A673 (cell line): Measurements from ENCODE around the gene GABRB1. TPM values are rescaled to one million over a fixed set of nuclear protein-coding genes. Genes with fewer than 3 reads are reported as not detected.

Experiments
- BruUV-seq: library from RNA; stranded (reverse); fragments of 400-500 nt; replicated peaks from 2 replicates; lab custom pipeline; 2021; lab: Mats Ljungman, UMichigan
- CTCF ChIA-PET: fragments of 300-600 bp; sonication (Branson Sonifier 250); formaldehyde crosslinking; loops from one replicate; lab custom pipeline; 2022; ENCODE audit warnings: antibody characterized with exemption; lab: Charles Lee
- POLR2A ChIA-PET: fragments of 300-600 bp; sonication (Branson Sonifier 250); formaldehyde crosslinking; loops from one replicate; lab custom pipeline; 2022; ENCODE audit warnings: antibody characterized with exemption; ENCODE audit not compliant: low non-redundant PET; lab: Charles Lee
- DNase-seq: peaks from one replicate; pipeline ENCODE4 v3.0.0-alpha.2; 2015; ENCODE audit warnings: low spot score
- H3K27ac ChIP-seq: fragments of 200-600 bp; sonication (generic); 2 replicates; pipeline ENCODE4 v1.5.1; 2016; ENCODE audit warnings: mixed run types, low read depth, mild to moderate bottlenecking, mixed read lengths, antibody characterized with exemption, low read length; ENCODE audit not compliant: poor library complexity, severe bottlenecking
- H3K27me3 ChIP-seq: fragments of 200-600 bp; sonication (generic); replicated peaks from 2 replicates; pipeline ENCODE4 v1.6.1; 2017; ENCODE audit warnings: mixed run types, low read depth, mild to moderate bottlenecking, mixed read lengths, antibody characterized with exemption, low read length; ENCODE audit not compliant: insufficient read depth, poor library complexity
- H3K36me3 ChIP-seq: fragments of 200-600 bp; sonication (generic); 2 replicates; pipeline ENCODE4 v1.6.1; 2016; ENCODE audit warnings: mixed run types, mild to moderate bottlenecking, mixed read lengths, antibody characterized with exemption, low read length; ENCODE audit not compliant: insufficient read depth, poor library complexity, severe bottlenecking
- H3K4me1 ChIP-seq: fragments of 200-600 bp; sonication (generic); 2 replicates; pipeline ENCODE4 v1.6.1; 2017; ENCODE audit warnings: mixed run types, mild to moderate bottlenecking, mixed read lengths, antibody characterized with exemption, low read length; ENCODE audit not compliant: insufficient read depth, poor library complexity, severe bottlenecking
- H3K4me3 ChIP-seq: fragments of 200-600 bp; sonication (generic); 2 replicates; pipeline ENCODE4 v1.5.1; 2016; ENCODE audit warnings: low read depth, mixed run types, mild to moderate bottlenecking, mixed read lengths, low read length; ENCODE audit not compliant: poor library complexity, severe bottlenecking
- H3K9me3 ChIP-seq: fragments of 200-600 bp; sonication (generic); 2 replicates; pipeline ENCODE4 v1.6.1; 2016; ENCODE audit warnings: mixed run types, low read depth, mild to moderate bottlenecking, mixed read lengths, antibody characterized with exemption, low read length; ENCODE audit not compliant: poor library complexity, severe bottlenecking
- EZH2 ChIP-seq: fragments of 200-600 bp; sonication (generic); IDR thresholded peaks from 2 replicates; pipeline ENCODE4 v1.6.1; 2017; ENCODE audit warnings: borderline replicate concordance, low read depth, mild to moderate bottlenecking, mixed read lengths, antibody characterized with exemption, low read length; ENCODE audit not compliant: poor library complexity, severe bottlenecking
- intact Hi-C: fragments of 100-400 bp; cut with micrococcal nuclease; formaldehyde crosslinking; loops from one replicate; pipeline ENCODE4 v1.10.0; 2022; ENCODE audit not compliant: unreplicated experiment
- total RNA-seq: library from RNA; stranded (reverse); gene quantifications from 2 replicates; pipeline ENCODE4 v1.2.3, GENCODE V29; 2021
- TF ChIP-seq, protein P1 (sequence below): fragments of 300-800, 200-600 bp; sonication (generic); conservative IDR thresholded peaks from 2 replicates; pipeline ENCODE4 v1.5.1; 2017; ENCODE audit warnings: low read depth, mild to moderate bottlenecking, antibody characterized with exemption, low read length, moderate library complexity, mixed read lengths

GABRB1 gene
- total RNA-seq, 1 experiment from 2014 or later: 1.0 TPM

GRCh38 chr4:47349326-47349725 lies 318.0 kb downstream of the GABRB1 start:
- TF ChIP-seq, protein P1, sequence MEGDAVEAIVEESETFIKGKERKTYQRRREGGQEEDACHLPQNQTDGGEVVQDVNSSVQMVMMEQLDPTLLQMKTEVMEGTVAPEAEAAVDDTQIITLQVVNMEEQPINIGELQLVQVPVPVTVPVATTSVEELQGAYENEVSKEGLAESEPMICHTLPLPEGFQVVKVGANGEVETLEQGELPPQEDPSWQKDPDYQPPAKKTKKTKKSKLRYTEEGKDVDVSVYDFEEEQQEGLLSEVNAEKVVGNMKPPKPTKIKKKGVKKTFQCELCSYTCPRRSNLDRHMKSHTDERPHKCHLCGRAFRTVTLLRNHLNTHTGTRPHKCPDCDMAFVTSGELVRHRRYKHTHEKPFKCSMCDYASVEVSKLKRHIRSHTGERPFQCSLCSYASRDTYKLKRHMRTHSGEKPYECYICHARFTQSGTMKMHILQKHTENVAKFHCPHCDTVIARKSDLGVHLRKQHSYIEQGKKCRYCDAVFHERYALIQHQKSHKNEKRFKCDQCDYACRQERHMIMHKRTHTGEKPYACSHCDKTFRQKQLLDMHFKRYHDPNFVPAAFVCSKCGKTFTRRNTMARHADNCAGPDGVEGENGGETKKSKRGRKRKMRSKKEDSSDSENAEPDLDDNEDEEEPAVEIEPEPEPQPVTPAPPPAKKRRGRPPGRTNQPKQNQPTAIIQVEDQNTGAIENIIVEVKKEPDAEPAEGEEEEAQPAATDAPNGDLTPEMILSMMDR: no peak
- no peak for TF ChIP-seq EZH2
- Histone ChIP-seq H3K4me3 (no peak overlapping the region), H3K4me1 (no peaks in the 10 kb centered on the region), H3K36me3 (no peaks in the 10 kb centered on the region), H3K27me3 (no peaks in the 10 kb centered on the region), H3K9me3 (no peaks in the 10 kb centered on the region), H3K27ac (no peak overlapping the region)
- ChIA-PET POLR2A (no interaction called here), CTCF (no interaction called here)
- no TSS peak for BruUV-seq
- no peak for DNase-seq
- intact Hi-C loops: no loop called here

- TF ChIP-seq EZH2: no peak
- TF ChIP-seq, protein P1: no peak
- no peak for DNase-seq
- intact Hi-C loops: no loop called here
- Histone ChIP-seq H3K4me3 (no peak overlapping the region), H3K27ac (no peak overlapping the region), H3K36me3 (no peaks in the 10 kb centered on the region), H3K27me3 (no peaks in the 10 kb centered on the region), H3K9me3 (no peaks in the 10 kb centered on the region), H3K4me1 (no peaks in the 10 kb centered on the region)
- POLR2A ChIA-PET: no interaction called here
- CTCF ChIA-PET: no interaction called here
- BruUV-seq: no TSS peak
Observed at GRCh38 chr4:47355568-47355967, 324.2 kb downstream of the GABRB1 start.

DNA sequence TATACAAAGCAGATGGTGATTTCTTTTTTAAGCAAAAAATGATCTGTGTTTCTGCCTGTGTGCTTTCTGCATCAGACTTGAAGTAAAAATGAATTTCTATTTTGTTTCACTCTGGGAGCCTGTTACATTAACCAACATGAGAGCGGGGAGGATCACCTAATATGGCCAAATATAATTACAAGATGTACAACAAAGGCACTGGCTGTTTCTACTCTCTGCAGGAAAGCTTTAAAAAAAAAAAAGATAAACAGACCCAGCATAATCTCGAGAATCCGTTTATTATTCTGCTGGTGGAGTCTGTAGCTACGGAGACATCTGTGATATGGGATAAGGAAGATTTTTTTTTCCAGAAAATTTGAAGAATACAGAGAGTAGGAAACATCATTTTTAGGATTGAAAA lies 328.5 kb downstream of the GABRB1 start:
- DNase-seq: no peak
- Histone ChIP-seq H3K4me1 (no peaks in the 10 kb centered on the region), H3K27ac (no peak overlapping the region), H3K9me3 (no peaks in the 10 kb centered on the region), H3K27me3 (peaks cover 7% of the 10 kb centered on the region), H3K4me3 (no peak overlapping the region), H3K36me3 (no peaks in the 10 kb centered on the region)
- no TSS peak for BruUV-seq
- intact Hi-C loops: no loop called here
- TF ChIP-seq, protein P1: no peak
- POLR2A ChIA-PET: no interaction called here
- CTCF ChIA-PET: no interaction called here
